HepG2 (cell line): ENCODE data around the gene BTBD19.

Experiments
- CTCF ChIP-seq: sonication (generic); formaldehyde crosslinking; IDR thresholded peaks from 2 replicates; pipeline ENCODE4 v1.5.0; 2020; ENCODE audit warnings: mild to moderate bottlenecking, missing genetic modification reagents, moderate library complexity
- DPF2 ChIP-seq: sonication (generic); formaldehyde crosslinking; IDR thresholded peaks from 2 replicates; pipeline ENCODE4 v1.4.0; 2020; ENCODE audit warnings: mild to moderate bottlenecking, low read depth, missing genetic modification reagents, borderline replicate concordance
- FIP1L1 ChIP-seq: fragments of 200-400 bp; formaldehyde crosslinking; IDR thresholded peaks from 2 replicates; pipeline ENCODE4 v1.6.1; 2018; ENCODE audit warnings: low read depth, mild to moderate bottlenecking, low read length, moderate library complexity, borderline replicate concordance; ENCODE audit not compliant: insufficient read depth
- FOXM1 ChIP-seq: sonication (generic); formaldehyde crosslinking; IDR thresholded peaks from 2 replicates; pipeline ENCODE4 v1.5.0; 2020; ENCODE audit warnings: missing genetic modification reagents
- POLR2A ChIP-seq, 2 experiments: IDR thresholded peaks; 2 replicates each; pipeline ENCODE4 v1.6.1; 2011; ENCODE audit warnings: low read depth in 2 of 2, low read length in 2 of 2, mild to moderate bottlenecking in 1 of 2, moderate library complexity in 1 of 2; ENCODE audit not compliant: insufficient read depth in 1 of 2
- POLR2AphosphoS5 ChIP-seq: IDR thresholded peaks from 2 replicates; pipeline ENCODE4 v1.6.1; 2012; ENCODE audit warnings: low read depth, low read length
- ZNF17 ChIP-seq: sonication (generic); formaldehyde crosslinking; IDR thresholded peaks from 2 replicates; pipeline ENCODE4 v1.5.0; 2020; ENCODE audit warnings: mild to moderate bottlenecking, missing genetic modification reagents
- ZNF232 ChIP-seq: sonication (generic); formaldehyde crosslinking; IDR thresholded peaks from 2 replicates; pipeline ENCODE4 v1.4.0; 2020; ENCODE audit warnings: missing genetic modification reagents, borderline replicate concordance

GRCh38 chr1:44775930-44776729, 32.2 kb upstream of the BTBD19 start:
- TF ChIP-seq DPF2 (CRISPR knock-in tag) (no peak), ZNF232 (CRISPR knock-in tag) (no peak), FOXM1 (no peak), FIP1L1 (no peak), POLR2A (IDR thresholded peaks at IDR 0.05; ENCODE audit: insufficient read depth in 1 of 2, low read depth in 2 of 2, low read length in 2 of 2) (peak in 1 of 2 experiments; percentile 20; a peak in 1 of 4 replicates), ZNF17 (no peak), CTCF (no peak), POLR2AphosphoS5 (no peak)
